ENCODE results near the gene KIAA1755.
"Not testable (repeated sequence)": the region's sequence is repeated elsewhere in the genome, so short reads cannot be mapped to it uniquely, and the experiment has no call there.

KIAA1755 gene

GRCh38 chr20:38290829-38291814 lies 30.6 kb upstream of the KIAA1755 start:
- peak; percentile 64 for DNase-seq

GRCh38 chr20:38286586-38287531 lies 26.3 kb upstream of the KIAA1755 start:
- DNase-seq = no peak

- DNase-seq = no peak
Measured at GRCh38 chr20:38284893-38285444, 24.4 kb upstream of the KIAA1755 start.

GRCh38 chr20:38284066-38284650 lies 23.6 kb upstream of the KIAA1755 start:
- DNase-seq = not testable (repeated sequence)

- DNase-seq = no peak
Measured at GRCh38 chr20:38283236-38283635, 22.7 kb upstream of the KIAA1755 start.

DNA sequence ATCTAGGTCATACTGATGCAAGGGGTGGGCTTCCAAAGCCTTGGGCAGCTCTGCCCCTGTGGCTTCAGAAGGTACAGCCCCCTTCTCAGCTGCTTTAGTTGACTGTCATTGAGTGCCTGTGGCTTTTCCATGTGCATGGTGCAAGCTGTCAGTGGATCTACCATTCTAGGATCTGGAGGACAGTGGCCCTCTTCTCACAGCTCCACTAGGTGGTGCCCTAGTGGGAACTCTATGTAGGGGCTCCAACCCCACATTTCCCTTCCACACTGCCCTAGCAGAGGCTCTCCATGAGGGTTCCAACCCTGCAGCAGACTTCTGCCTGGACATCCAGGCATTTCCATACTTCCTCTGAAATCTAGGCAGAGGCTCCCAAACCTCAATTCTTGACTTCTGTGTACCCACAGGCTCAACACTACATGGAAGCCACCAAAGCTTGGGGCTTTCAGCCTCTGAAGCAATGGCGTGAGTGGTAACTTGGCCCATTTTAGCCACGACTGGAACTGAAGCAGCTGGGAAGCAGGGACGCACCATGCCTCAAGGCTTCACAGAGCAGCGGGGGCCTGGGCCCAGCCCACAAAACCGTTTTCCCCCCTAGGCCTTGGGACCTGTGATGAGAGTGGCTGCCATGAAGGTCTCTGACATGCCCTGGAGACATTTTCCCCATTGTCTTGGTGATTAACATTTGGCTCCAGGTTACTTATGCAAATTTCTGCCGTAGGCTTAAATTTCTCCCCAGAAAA lies 20.8 kb upstream of the KIAA1755 start:
- DNase-seq = not testable (repeated sequence)

DNA sequence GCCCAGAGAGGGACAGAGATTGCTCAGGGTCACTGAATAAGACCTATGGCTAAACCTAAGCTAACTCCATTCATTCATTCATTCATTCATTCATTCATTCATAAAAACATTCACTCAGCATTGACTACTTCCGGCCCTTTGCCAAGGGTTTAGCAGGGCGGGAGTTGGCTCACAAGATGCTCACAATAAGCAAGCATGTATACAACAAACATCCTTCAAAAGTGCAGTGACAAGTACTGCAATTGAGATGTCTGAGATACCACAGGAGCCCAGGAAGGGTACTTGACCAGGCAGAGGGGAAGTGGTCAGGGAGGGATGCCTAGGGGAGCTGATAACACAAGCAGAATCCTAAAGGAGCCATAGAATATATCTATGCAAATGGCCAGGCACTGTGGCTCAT lies 18.2 kb upstream of the KIAA1755 start:
- no peak for DNase-seq

DNA sequence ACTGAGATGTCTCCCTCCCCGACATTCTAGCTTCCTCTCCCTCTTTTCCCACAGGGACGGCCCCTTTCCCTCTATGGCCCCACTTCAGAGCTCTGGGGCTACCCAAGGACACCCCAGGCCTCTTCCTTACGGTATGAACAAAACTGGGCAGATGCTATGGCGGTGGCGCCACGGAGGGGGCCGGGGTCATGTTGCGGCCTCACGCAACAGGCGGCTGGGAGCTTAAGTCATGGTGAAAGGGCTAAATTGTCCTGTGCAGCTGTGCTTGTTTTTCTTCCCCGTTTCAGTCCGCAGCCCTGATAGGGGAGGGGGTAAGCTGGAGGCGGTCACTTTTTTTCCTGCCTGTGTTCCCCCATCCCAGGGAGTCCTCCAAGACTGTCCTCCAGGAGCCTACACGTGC lies 17.6 kb upstream of the KIAA1755 start:
- DNase-seq = no peak

- no peak for DNase-seq
Measured at GRCh38 chr20:38277691-38278090, 17.2 kb upstream of the KIAA1755 start.

DNA sequence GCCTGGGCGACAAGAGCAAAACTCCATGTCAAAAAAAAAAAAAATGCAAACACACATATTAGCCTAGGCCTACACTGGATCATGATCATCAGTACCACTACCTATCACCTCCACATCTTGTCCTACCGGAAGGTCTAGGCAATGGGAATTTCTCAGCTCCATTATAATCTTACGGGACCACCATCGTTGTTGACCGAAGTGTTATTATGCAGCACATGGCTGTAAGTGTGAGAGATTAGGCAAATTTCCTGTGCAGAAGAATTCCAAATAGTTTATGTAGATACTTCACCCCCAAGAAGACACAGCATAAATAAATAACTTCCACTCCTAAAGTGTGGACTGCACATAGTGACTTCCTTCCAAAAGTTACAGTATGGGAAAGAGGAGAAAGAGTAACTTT lies 16.8 kb upstream of the KIAA1755 start:
- DNase-seq = no peak

DNA sequence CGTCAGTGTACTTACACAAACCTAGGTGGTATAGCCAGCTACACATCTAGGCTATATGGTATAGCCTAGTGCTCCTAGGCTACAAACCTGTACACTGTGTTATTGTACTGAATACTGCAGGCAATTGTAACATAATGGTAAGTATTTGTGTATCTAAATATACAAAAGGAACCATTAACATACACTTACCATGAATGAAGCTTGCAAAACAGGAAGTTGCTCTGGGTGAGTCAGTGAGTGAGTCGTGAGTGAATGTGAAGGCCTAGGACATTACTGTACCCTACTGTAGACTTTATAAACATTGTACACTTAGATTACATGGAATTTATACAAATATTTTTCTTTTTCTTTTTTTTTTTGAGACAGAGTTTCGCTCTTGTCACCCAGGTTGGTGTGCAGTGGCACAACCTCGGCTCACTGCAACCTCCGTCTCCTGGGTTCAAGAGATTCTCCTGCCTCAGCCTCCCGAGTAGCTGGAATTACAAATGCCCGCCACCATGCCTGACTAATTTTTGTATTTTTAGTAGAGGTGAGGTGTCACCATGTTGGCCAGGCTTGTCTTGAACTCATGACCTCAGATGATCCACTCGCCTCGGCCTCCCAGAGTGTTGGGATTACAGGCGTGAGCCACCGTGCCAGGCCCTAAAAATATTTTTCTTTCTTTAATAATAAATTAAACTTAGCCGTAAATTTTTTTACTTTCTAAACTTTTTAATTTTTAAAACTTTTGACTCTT lies 15.4 kb upstream of the KIAA1755 start:
- DNase-seq = peak; percentile 38

DNA sequence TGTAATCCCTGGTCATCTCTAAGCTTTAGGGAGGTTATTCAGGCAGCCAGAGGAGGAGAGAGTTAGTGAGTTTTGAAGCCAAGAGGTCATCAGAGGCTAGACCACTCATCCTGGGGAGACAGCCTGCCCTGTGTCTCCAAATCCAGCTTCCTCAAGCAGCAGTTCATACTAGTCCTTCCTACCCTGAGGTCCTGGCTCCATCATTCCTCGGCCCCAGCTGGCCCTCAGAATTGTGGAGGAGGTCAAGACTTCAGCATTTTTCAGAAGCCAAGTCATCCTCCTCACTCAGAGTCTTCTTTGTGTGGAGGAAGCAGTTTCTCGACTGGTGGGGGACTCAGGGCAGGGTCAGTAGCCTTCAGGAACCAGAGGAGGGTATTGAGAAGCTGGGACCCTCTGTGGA lies 12.4 kb upstream of the KIAA1755 start:
- DNase-seq = no peak

DNA sequence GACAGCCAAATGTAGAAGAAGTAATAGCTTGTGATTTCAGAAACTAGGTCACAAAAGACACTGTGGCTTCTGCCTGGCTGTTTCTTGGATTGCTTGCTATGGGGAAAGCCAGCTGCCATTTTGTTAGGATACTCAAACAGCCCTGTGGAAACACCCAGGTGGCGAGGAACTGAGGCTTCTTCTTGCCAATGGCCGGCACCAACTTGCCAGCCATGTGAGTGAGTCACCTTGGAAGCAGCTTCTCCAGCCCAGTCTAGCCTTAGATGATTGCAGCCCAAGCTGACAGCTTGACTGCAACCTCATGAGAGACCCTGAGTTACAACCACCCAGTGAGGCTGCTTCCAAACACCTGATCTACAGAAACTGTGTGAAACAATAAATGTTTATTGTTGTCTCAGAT lies 11.9 kb upstream of the KIAA1755 start:
- no peak for DNase-seq

GRCh38 chr20:38271608-38272120 lies 11.1 kb upstream of the KIAA1755 start:
- DNase-seq = no peak

- DNase-seq = peak; percentile 22
Measured at GRCh38 chr20:38270869-38271605, 10.5 kb upstream of the KIAA1755 start.

- no peak for DNase-seq
Measured at GRCh38 chr20:38269715-38270114, 9.2 kb upstream of the KIAA1755 start.

DNA sequence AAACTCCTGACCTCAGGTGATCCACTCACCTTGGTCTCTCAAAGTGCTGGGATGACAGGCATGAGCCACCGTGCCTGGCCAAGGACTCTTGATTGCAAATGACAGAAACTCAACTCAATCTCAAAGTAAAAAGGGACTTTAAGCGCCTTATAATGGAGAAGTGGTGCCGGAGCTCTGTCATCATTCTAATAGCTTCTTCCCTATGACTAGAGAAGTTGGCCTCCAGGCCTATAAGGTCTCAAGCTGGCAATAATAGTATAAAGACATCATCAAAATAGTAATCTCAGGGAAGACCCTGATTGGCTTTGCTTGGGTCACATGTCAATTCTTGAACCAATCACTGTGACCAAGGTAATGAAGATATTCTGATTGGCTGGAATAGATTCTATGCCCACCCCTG lies 8.5 kb upstream of the KIAA1755 start:
- no peak for DNase-seq

DNA sequence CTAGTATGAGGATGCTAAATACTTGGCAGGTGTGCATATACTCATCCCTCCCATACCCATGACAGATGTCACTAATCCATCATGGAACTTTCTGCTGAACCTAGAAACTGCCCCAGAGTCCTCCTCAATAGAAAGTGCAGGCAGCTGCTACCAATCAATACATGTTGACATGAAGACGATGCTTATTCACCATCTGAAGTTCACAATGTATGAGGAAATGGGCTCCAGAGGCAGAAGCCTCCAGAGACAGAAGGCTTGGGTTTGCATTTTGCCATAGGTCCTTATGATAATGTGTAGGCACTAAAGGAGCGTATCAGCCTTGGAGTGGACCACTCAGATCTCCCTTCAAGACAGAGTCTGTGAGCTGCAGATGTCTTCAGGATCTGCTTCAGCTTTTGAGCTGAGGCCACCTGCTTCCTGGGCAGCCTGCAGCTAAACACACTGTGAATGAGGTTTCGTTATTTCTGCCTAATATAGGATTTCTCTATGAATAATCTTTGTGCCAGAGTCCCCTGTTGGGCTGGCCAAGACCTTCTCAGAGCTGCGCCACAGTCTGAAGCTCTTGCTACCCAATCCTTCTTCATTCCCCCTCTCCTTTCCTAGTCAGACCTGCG lies 7.5 kb upstream of the KIAA1755 start:
- no peak for DNase-seq

- no peak for DNase-seq
Measured at GRCh38 chr20:38267296-38267695, 6.8 kb upstream of the KIAA1755 start.

- no peak for DNase-seq
Measured at GRCh38 chr20:38266426-38266825, 5.9 kb upstream of the KIAA1755 start.

Measured in DMS53 (cell line).